ENCODE data around the gene COL6A6.

COL6A6 gene, protein sequence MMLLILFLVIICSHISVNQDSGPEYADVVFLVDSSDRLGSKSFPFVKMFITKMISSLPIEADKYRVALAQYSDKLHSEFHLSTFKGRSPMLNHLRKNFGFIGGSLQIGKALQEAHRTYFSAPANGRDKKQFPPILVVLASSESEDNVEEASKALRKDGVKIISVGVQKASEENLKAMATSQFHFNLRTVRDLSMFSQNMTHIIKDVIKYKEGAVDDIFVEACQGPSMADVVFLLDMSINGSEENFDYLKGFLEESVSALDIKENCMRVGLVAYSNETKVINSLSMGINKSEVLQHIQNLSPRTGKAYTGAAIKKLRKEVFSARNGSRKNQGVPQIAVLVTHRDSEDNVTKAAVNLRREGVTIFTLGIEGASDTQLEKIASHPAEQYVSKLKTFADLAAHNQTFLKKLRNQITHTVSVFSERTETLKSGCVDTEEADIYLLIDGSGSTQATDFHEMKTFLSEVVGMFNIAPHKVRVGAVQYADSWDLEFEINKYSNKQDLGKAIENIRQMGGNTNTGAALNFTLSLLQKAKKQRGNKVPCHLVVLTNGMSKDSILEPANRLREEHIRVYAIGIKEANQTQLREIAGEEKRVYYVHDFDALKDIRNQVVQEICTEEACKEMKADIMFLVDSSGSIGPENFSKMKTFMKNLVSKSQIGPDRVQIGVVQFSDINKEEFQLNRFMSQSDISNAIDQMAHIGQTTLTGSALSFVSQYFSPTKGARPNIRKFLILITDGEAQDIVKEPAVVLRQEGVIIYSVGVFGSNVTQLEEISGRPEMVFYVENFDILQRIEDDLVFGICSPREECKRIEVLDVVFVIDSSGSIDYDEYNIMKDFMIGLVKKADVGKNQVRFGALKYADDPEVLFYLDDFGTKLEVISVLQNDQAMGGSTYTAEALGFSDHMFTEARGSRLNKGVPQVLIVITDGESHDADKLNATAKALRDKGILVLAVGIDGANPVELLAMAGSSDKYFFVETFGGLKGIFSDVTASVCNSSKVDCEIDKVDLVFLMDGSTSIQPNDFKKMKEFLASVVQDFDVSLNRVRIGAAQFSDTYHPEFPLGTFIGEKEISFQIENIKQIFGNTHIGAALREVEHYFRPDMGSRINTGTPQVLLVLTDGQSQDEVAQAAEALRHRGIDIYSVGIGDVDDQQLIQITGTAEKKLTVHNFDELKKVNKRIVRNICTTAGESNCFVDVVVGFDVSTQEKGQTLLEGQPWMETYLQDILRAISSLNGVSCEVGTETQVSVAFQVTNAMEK (N-terminal part only)

DNA sequence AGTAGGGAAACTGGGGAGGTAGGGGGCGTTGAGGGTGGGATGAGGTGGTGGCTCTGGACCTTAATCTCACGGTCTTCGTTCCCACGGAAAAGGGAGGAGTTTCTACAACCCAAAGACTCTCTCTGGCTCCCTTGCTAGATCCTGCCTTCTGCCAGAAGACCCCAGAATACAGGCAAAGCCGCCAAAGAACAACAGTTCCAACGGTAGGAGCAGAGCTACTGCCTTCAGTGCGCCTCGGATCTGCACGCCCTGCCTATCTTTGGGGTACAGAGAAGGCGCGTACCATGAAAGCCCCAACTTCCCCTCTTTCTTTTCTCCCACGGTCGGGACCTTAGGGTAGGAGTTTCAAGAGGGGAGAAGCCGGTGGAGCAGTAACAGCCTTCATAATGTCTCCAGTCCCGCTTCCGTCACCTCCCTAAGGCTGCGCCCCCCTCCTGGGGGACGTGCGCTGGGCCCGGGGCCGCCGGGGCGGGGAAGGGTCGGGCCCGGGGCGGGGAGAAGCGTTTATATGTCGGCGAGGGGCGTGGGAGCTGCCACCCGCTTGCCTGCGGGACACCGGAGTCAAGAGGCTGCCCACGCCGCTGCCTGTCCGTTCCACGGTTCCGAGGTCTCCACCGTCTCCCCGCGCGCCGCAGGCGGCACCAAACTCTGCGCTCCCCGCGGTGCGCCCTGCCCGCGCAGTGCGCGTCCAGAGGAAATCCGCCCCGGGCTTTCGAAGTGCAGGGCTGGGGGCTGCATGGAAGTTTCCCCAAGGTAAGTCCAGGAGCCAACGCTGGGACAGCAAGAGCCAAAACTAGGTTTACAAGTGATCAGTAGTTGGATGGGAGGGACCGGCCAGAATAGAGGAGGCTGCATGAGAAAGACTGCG is at the start of gene COL6A6:
Gene COL6A6 (plus strand): TSS at position 533 of the 868 bp plus-strand sequence. CDS start 43,188 bp downstream, outside the sequence.
- no peak for DNase-seq

DNA sequence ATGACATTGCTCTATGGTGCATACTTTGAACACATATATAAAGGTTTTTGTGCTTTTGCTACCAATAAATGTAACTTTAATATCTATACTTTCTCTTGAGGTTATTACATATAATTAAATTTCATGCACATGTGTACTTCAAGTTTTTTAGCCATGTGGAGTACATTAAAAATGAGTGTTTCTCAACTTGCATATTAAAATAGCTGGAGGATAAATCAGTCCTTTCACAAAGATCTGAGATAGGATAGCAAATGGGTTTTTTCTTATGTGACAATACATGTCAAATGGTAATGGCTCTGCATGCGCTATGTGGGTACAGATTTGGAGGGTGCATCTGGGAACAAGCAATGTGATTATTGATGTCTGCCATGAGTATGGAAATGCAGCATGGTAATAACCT is 48.7 kb upstream of the COL6A6 start:
- no peak for DNase-seq

DNA sequence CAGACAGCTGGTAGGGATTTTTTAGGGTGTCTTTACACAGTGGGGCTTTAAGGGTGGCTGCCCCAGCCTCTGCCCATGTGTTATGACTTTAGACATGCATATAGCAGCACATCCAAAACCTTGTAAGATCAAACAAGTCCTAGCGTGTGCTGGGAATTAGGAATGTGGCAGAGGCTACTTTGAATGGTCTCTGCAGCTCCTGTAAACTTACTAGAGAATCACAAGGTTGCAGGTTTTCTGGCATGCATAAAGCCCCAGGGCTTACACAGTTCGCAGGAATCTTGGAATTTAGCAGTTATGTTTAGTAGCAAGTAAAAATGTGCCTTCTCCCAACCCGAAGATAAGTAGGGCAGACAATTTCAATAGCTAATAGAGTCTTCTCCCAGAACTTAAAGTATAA is 46.9 kb upstream of the COL6A6 start:
- DNase-seq: no peak

DNA sequence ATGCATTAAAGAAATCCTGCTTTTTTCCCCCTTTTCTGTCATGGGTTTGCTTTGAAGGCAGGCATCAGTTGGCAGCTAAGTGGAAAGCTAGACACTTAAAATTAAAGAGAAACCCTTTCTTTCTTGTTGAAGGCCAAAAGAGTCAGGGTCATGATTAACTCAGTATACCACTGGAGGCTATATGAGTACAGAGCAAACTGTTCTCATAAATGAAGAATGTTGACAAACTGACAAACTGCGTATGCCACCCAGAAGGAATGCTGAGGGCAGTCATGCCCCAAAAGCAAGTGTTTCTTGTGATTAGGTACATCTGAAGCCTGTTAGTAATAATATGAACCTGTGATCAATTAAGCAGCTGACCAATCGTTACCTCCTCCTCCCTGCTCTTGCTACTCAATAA is 43.6 kb upstream of the COL6A6 start:
- DNase-seq: no peak

DNA sequence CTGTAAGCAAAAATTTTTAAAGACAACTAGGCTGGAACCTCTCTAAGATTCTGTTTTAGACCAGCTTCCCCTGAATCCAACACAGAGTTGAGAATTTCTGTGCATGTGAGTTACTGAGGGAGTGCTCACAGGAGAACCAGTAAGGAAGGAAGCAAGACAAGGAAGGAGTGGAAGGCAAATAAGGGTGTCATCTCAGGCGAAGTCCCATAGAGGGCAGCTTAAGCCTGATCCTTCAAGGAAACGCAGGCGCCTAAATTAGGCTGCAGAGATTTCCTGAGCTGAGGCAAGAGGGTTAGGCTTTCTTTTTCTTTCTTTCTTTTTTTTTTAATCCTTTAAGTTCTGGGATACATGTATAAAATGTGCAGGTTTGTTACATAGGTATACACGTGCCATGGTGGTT is 36.2 kb upstream of the COL6A6 start:
- DNase-seq: no peak

DNA sequence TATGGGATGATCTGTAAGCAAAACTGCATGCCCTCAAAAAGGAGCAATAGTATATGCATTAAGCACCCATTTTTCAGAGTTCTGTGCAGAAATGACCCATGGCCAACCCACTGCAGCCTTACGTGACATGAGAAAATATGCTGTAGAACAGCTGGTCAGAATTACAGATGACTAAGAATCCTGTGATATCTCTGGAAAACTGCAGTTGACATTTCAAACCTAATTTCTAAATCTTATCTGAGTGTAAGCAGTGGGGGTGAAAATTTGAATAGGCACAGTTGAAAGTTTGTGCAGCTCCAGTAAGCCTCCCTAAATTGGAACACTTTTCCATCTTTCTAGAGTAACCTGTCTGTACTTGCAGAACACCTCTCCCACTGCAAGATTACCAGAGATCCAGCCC is 28.7 kb upstream of the COL6A6 start:
- no peak for DNase-seq

DNA sequence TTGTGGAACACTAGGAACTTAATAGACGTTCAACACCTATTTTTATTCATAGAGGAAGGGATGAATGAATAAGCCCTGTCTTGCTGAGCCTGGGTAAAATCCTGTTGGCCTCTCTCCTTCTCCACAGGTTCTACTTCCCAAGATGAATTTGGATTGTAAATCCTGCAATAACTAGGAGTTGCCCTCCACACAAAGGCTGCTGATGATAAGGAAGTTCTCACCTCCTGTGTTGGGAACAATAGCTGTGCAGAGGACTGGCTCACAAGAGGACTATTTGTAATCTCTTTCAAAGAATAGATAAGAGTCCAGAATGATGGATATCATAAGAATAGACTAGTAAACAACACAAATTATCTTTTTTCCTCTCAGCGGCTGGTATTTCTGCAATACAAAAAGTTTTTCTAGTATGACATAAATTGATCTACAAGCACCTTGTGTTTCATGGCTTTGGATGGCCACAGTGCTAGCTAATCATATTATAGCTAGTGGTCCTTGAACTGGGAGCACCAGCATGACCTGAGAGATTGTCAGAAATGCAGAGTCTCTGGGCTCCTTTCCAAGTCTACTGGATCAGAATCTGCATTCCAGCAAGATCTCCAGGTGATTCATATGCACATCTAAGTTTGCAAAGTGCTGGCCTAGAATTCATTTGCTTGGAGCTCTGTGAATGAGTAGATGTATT is 28.1 kb upstream of the COL6A6 start:
- no peak for DNase-seq

DNA sequence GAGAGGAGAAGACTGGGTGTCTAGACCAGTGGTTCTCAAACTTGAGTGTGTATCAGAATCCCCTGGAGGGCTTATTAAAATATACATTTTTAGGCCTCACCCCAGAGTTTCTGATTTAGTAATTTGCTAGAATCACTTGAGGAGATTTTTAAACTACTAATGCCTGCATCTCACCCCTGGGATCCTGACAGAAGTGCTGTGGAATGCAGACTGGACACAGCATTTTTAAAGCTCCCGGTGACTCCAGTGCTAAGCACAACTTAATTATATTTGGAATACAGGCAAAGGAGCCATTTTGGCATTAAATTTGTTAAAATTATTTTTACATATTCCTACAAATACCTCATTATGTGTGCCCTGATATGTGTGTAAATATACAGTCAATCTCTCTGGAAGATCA is 26.7 kb upstream of the COL6A6 start:
- DNase-seq: no peak

DNA sequence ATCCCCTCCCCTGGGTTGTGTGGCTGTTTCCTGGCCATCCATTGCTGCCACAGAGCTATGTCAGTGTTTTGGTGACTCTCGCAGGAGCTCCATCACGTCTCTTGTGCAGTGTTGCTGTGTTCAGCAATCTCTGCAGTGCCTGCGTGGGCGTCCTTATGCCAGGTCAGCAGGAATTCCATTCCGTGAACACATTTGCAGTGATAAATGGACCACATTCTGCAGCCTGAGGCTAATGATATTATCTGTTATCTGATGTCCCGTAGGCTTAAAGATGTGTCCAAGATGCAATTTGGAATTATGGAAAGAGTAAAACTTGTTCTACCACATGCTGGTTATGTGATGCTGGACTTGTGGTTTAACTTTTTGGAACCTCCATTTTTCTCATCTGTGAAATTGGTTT is 25.5 kb upstream of the COL6A6 start:
- DNase-seq: no peak

DNA sequence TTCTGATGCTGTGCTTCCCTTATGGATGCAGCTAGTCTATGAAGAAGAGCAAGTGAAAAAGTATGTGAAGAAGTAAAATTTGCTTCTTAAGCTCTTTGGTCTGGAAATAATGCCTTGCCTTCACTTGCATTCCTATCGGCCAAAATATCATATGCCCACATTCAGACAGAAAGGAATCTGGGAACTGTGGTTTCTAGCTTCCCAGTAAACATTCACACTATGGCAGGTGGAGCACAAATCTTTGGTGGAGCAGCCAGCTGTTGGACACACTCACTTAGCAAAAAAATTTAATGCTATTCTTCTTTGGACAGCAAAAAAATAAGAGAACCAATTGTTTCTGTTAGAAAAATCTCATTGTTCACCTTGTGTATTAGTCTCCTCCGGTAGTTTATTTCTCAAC is 12.3 kb upstream of the COL6A6 start:
- DNase-seq: no peak

DNA sequence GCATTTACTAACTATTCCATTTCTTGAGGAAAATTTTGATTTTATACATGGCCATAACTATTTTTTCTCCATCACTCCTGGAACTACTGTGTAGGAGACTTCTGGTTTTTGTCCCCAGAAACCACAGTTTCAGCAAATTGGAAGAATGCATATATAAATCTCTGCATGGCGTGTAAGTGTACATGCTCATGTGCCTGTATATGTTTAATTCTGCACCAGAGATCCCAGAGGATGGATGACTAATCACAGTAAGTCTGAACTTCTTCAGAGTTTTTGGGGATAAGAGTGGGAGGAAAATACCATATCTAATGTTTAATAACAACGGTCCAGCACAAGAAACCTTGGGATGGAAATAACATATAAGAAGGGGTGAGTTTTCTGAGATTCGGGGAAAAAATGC is 10.9 kb upstream of the COL6A6 start:
- DNase-seq: no peak

DNA sequence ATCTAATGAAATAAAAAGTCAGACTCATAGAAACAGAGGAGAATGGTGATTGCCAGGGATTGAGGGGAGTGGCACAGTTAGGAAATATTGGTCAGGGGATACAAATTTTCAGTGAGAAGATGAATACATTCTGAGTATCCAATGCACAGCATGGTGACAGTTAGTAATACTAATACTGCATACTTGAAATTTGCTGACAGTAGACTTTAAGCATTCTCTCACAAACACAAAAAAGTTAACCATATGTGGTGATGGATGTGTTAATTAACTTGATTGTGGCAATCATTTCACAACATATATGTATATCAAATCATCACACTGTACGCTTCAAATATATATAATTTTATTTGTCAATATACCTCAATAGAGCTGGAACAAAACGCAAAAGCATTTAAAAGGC is 9.2 kb upstream of the COL6A6 start:
- DNase-seq: no peak

DNA sequence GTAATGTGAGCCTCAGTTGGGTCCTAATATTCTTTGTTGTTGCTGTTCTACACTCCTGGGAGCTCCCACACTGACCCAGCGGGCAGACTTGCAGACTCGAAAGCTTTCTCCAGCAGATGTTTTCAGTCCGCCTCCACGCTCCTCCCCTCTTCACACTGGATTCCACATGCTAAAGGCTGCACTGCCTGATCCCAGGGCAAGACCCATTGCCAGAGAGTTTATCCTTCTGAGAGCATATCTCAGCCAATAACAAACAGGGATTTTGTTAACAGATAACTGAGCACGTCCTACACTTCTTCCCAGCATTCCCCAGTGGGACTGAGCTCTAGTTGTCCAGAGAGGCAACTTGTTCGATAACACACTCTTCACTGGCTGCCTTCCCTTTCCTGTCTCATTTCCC is 8.0 kb upstream of the COL6A6 start:
- no peak for DNase-seq

DNA sequence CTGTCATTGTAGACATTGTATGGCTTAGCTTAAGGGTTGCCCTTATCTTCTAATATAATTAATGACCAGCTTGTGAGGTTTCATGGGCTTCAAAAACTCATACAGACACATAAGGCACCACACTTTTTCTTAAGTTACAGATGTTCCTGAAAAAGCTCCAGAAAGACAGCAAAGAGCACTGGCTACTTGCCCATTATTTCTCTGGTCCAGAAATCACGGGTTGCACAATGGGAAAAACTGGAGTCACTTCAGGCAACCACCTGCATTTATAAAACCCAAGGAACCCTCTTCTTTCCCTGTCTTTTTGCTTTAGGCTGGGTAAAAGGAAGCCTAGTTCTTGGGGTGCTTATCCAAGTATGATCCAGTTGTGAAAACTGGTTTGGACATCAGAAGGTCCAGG is 2.3 kb upstream of the COL6A6 start:
- DNase-seq: no peak

DNA sequence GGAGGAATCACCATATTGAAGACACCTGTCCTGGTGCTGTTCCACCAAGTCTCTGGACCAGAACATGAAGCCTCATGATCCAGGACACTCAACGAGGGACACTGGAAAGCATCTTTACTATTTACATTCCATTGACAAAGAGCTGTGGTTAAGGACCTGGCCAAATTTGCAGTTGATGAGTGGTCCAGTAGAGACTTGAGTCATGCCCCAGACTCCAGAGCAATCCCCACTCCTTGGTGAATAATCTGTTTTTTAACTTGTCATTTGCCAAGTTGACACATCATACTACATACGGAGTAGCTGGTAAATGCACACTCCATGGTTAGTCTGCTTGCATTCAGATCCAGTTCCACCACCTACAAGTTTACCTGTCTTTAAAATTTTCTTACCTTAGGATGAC is 1.2 kb upstream of the COL6A6 start:
- DNase-seq: no peak

DNA sequence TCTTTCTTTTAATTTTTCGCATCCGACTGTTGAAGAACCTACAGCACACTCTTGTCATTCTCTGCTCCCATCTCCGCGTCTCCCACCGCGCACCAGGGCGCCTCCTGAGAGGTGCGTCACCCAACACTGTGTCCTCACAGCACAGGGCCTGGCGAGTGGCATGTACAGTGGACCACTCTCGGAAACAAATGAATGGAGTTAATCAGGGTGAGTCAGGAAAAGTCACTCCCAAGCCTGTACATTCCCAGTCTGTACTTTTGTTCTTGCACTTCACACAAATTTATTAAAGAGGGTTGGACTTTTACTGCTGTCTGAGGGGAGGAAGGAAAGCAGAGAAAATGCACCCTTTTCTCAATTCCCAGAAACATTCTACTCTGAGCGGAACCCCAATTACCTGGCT is 625 bp downstream of the COL6A6 start:
- DNase-seq: no peak

DNA sequence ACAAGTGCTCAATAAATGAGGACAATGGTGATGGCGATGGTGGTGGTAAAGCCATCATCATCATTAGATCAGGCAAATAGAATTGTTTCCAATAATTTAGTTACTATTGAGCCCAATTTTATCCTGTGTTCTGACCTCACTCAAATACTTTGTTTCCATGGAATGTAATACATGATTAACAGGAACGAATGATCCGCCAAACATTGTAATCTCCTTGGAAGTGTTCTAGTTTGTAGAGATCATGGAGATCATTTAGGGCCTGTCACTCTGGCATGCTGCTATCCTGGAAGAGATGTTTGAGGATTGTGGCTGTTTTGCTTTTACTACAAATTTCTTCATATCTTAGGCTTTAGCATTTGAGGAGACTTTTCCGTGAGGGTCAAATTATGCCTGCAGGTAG is 2.8 kb downstream of the COL6A6 start:
- no peak for DNase-seq

DNA sequence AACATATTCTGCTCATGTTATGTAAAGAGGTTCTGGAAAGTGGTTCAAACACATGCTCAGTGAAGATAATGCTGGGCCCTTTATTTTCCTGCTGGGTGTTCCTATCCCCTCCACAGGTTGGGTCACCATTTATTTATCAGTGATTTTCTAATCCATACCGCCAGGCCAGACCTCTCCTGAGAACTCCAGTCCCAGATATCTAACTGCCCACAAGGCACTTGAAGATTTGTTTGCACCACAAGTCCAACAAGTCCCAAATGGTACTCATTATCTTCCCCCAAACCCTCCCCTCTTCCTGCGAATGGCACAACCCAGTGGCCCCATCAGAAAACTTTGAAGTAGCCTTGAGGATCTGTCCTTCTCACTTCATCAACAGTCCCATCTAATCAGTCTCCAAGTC is 5.4 kb downstream of the COL6A6 start:
- no peak for DNase-seq

DNA sequence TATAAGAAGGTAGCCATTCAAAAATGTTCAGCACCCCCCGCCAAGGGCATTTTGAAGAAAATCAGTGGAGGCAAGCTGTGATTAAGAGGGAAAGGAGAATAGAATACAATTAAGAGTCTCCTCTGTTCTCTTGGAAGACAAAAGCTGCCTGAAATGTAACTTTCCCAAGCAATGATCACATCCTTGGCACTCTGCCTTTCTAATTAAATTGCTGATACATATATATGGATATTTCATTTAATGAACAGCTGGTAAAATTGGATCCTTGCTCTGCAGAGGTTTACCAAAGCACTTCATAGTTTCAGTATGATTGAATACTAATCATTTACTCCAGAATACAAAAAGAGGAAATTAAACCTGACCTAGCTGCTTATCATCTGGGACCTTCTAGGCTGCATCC is 10.4 kb downstream of the COL6A6 start:
- DNase-seq: no peak

DNA sequence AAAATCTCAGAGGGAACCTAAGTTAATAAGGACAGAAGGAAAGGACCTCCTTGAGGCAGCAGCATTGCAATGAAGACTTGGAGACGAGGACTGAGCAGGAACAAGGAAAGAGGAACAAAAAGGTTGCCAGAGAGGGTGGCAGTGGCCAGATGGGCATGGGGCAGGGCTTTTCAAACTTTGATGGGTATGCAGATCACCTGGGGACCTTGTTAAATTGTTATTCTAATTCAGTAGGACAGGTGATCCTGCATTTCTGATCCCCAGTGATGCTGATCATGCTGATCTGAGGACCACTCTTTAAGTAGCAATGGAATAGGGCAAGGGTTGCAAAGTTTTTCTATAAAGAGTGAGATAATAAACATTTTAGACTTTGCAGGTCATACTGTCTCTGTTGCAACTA is 11.1 kb downstream of the COL6A6 start:
- no peak for DNase-seq

DNA sequence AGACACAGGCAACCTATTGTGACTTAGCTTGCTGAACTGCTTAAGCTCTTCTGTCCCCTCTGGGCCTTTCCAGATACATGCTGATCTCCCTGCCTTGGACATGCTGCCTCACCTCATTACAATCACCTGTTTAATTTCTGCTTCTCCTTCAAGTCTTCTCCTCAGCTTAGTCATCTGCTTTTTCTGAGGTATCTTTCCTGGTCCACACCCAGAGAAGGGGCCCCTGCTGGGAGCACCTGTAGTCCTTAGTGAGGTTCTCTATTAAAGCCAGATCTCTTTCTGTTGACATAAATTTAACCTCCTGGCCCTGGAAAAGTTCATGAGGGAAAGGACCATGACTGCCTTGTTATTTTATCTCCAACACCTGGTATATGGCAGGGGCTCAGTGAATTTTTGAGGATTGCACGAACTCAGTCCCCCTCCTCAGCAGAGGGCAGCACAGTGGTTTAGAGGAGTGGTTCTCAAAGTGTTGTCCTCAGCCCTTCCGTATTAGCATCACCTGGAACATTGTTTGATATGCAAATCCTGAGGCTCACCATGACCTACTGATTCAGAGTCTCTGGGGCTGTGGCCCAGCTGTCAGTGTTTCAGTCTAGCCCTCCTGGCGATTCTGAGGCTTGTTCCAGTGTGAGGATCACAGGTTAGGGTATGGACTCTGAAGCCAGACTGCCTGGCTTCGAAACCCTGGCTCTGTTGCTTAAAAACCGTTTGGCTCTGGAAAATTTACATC is 12.7 kb downstream of the COL6A6 start:
- no peak for DNase-seq
